A549 (cell line): ENCODE results near the gene CDC20.
"Not testable (repeated sequence)": the region's sequence is repeated elsewhere in the genome, so short reads cannot be mapped to it uniquely, and the experiment has no call there.

ENCODE experiments used
- CEBPB ChIP-seq, 2 experiments: fragments of >200 bp in 1 of 2; sonication (Bioruptor Twin) in 1 of 2; formaldehyde crosslinking in 1 of 2; IDR thresholded peaks; 2 replicates each; pipeline ENCODE4 v1.6.1; 2012 to 2016
- CTCF ChIP-seq: fragments of >200 bp; sonication (Bioruptor Twin); formaldehyde crosslinking; IDR thresholded peaks from 3 replicates; pipeline ENCODE4 v1.5.1; 2016
- HMGXB4 ChIP-seq: fragments of 250-450 bp; sonication (Bioruptor Pico); IDR thresholded peaks from 2 replicates; pipeline ENCODE4 v1.5.0; 2021; ENCODE audit warnings: mild to moderate bottlenecking, moderate library complexity, borderline replicate concordance
- KDM1A ChIP-seq: fragments of 200-600 bp; sonication (generic); IDR thresholded peaks from 2 replicates; pipeline ENCODE4 v1.6.1; 2016; ENCODE audit warnings: low read depth, mild to moderate bottlenecking
- PBX3 ChIP-seq: IDR thresholded peaks from 2 replicates; pipeline ENCODE4 v1.6.1; 2012

- TF ChIP-seq CEBPB (IDR thresholded peaks at IDR 0.05); HMGXB4 (CRISPR knock-in tag); PBX3; CTCF; KDM1A: not testable (repeated sequence)
These were observed 11.0 kb downstream of the CDC20 start for GRCh38 chr1:43369779-43370178.
